GM18499 (cell line): ENCODE data around the gene UBE3C.

Experiments
- ATAC-seq: cut with Tn5 transposase; IDR thresholded peaks from one replicate; pipeline ENCODE4 v1.9.1; 2021; ENCODE audit warnings: moderate number of reproducible peaks; ENCODE audit not compliant: insufficient read depth, unreplicated experiment

Gene UBE3C

DNA sequence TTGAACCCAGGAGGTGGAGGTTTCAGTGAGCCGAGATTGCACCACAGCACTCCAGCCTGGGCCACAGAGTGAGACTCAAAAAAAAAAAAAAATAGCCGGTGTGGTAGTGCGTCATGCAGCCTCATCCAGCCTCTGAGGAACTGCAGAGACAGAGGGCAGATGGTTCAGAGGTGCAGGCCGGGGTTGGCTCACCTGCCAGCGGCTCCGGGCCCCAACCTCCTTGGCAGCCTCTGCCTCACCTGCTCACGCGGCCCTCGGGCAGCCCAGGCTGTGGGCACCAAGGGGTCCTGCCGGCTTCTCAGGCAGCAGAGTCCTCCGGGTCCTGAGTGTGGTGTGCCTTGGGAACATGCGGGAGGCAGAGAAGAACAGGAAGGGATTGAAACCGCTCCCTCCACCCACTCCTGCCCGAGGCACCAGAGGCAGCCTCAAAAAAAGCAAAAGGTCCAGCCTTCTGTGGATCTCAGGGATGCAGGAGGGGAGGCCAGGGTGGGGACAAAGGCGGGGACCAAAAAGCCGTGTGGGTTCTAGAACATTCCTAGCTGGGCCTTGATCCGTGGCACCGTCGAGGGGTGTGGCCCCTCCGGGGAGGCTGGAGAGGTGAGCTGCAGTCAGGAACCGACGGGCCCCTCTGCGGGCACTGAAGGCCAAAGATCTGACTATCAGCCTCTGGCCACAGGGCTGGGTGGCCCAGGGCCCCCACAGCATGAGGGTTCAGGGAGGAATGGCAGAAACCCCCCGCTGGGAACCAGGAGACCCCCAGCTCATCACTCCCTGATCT lies 142.7 kb downstream of the UBE3C start:
- no peak for ATAC-seq

DNA sequence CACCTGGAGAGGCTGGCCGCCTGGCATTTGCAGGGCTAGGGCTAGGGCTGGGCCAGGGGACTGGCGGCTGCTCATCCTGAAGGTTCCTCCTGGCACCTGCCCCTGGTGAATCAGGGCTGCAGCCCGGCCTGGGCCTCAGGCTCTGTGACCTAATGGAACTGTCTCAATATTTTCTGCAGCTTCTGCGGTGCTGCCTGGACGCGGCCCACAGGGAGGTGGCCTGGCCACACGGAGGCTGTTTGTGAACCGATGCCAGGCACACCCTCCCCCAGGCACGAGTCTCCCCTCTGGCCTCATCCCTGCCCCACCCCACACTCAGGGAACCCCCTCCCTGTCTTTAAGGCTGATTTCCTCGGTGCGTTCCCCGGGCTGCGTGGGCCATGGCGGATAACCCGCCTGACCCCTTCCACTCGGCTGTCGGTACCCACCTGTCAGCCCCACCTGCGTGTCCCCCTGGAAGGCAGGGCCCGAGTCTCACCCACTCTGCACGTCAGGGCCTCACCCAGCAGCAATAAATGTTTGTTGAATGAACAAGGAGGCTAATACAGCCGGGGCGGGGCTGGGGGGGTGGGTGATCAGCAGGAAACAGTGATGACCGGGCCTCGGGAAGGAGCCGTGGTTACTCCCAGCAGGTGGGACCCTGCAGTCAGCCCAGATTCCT lies 143.5 kb downstream of the UBE3C start:
- no peak for ATAC-seq

DNA sequence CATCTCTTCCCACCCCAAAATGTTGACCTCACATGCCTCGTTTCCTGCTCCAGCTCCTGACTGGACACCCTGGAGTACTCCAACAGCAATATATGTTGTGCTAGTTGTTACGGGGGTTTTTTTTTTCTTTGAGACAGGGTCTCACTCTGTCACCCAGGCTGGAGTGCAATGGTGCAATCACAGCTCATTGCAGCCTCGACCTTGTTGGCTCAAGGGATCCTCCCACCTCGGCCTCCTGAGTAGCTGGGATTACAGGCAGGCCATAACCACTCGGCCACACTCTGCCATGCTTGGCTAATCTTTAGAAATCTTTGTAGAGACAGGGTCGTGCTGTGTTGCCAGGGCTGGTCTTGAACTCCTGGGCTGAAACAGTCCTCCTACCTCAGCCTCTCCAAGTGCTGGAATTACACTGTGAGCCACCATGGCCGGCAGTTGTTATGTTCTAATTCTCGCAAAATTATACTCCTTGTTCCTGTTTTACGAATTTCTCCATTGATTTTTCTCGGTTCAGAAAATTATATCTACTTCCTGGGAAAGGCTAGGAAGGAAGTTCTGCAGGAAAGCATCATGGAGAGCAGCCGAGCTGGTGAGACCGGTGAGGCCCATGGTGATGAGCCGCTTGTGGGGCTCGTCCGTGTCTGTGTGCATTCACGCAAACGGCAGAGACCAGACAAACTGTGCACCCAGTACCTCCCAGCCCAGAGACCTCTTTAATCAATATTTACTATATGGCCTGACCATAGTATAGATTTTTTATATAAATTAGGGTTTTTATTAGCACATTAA lies 145.7 kb downstream of the UBE3C start:
- ATAC-seq, result no peak

DNA sequence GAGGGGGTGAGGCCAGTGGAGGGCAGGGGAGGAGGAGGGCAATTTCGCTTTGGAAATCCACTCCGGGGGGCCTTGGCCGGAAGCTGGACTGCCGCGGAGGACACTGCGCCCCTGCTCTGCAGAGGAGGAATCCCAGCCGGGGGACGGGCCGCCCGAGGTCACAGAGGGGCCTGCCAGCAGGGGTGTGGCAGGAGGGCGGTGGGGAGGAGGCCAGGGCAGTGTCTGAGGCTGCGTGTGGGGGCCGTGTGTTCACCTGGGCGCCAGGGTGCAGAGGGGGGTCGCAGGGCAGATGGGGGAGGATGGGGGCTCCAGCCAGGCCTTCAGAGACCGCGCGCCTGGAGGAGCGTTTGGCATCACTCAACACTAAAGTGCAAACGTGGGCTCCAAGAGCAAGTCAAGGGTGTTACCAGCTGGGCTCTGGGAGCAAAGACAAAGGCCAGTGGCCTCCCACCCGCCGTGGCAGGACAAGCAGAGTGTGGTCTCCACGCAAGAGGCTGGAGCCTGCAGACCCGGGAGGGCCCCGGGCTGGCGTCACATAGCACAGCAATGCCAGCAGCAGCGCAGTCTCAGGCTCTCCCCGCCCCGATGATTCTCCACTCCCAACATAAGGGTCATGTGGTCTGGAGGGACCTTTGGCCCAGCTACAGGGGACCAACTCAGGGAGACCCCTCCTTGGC lies 152.8 kb downstream of the UBE3C start:
- no peak for ATAC-seq

DNA sequence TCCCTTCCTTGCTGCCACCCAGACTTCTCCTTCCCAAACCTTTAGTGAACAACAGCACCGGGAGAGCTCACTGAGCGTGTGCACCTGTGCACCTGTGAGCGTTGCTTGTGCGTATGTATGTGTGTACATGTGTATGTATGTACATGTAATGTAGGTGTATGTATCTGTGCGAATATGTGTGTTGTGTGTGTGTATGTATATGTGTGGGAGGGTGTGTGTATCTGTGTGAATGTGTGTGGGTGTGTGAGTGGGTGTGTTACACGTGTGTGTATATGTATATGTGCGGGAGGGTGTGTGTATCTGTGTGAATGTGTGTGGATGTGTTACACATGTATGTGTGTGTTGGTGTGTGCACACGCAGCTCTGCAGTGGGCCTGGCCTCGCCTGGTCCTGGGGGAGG lies 153.5 kb downstream of the UBE3C start:
- no peak for ATAC-seq

DNA sequence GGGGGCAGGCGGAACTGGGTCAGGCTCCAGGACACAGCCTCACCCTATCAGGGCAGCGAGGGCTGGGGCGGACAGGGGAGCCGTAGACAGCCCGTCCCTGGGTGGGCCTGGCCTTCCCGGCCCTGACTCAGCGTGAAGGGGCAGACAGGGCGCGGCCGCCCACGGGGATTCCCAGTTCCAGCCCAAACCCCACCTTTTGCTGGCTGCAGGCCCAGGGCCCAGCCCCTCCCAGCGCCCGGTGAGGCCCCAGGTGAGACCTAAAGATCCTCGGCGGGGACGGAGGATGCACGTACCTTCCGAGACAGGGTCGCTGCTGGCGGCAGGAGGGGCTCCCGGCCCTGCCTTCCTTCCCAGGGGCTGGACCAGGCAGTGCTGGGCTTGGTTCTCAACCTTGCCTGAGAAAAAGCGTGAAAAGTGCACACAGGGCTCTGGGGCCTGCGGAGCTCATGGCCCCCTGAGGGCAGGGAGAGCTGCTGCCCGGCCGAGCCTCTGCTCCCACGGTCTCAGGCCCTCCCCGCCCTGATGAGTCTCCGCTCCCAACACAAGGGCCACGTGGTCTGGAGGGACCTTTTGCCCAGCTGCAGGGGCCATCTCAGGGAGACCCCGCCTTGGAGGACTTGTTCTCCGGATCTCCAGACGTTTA lies 154.2 kb downstream of the UBE3C start:
- no peak for ATAC-seq

DNA sequence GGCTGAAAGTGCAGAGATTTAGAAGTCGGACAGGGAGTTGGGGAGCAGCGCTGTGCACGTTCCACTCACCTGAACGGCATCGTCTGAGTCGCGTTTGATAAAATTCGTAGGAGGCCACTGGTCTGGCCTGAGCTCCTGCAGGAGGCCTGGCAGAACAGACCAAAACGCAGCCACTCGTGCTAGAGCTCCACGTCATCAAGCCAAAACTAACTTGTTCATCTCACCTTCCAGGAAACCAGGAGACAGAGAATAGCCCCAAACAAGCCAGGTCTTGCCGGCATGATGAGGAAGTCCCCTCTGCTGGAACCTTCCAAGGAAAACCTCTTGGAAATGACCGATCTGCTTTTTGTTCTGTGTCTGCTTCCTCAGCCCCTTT lies 154.7 kb downstream of the UBE3C start:
- ATAC-seq, result no peak

DNA sequence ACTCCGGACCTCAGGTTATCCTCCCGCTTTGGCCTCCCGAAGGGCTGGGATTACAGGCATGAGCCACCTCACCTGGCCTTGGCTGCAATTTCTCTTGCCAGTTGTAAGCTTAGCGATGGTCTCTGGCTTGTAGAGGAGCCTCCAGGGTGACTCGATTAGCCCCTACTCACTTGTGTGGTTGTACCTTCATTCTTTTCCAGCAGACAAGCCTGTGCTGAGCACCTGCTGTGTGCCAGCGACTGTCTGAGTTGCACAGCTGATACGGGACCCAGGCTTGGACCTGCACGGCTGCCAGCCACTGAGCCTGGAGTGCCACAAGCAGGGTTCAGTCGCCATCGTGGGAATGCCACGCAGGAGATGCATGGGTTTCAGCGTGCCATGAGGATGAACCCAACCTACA lies 156.0 kb downstream of the UBE3C start:
- ATAC-seq, result no peak

DNA sequence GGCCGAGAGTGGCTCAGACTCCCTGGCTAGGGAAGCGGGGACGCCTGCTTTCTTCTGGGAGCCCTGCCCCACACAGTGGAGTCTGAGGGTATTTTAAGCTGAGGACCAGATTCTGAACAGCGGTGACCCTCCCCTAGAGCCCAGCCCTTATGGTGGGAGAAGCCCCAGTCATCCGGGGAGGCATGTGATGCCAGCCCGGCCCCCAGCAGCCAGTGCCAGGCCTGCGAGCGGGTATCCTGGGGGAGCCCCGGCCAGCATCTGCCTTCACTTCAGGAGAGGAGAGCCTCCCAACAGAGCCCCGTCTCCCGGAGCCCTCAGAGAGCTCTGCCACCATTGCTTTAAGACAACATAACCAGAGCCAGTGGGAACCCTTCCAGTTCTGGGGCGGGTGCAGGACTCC lies 156.6 kb downstream of the UBE3C start:
- ATAC-seq, result no peak

DNA sequence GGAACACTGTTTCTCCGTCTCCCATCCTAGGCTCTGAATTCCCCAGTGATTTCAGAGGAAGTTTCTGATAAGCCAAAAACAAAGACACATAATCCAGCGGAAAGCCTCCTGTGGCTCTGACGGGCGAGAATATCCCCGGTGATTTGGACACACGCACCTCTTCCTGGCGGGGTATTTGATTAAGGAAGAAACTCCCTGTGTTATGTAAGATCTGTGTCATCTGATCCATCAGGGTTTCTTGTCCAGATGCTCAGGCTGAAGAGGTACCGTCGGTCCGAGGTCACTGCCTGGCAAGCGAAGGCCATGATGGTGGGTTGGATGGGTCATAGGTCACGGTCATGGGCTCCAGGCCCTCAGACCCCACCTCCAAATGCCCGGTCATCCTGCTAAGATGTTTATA lies 158.5 kb downstream of the UBE3C start:
- ATAC-seq, result no peak

DNA sequence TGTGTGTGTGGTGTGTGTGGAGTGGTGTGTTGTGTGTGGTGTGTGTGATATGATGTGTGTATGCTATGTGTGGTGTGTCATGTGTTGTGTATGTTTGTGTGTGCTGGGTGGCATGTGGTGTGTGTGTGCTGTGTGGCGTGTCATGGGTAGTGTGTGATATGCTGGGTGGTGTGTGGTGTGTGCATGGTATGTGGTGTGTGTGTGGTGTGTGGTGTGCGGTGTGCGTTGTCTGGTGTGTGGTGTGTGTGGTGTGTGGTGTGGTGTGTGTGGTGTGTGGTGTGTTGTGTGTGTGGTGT lies 160.5 kb downstream of the UBE3C start:
- ATAC-seq, result no peak

DNA sequence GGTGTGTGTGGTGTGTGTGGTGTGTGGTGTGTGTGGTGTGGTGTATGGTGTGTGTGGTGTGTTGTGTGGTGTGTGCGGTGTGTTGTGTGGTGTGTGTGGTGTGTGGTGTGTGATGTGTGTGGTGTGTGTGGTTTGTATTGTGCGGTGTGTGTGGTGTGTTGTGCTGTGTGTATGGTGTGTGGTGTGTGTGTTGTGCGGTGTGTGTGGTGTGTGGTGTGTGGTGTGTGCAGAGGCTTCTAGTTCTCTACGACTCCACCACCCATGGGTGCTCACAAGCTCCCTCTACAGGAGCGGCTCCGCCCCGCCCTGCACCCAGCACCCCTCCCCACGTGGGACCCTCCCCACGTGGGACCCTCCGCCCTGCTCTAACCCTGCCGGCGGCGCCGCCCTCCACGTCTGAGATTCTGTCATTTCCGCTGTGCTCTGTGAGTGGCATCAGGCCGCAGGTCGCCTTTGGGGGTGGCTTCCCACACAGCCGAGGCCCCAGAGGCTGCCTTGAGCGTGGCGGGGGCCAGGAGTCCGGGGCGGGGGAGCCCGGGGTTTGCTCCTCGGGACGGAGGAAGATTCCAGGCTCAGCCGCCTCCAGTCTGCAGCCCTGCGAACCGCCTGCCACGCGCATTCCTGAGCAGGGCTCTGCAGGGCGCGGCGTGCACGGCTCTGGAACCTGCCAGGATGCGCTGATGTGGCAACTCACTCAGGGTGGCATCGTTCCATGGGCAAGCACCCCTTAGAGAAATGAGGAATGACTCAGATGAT lies 161.1 kb downstream of the UBE3C start:
- no peak for ATAC-seq

DNA sequence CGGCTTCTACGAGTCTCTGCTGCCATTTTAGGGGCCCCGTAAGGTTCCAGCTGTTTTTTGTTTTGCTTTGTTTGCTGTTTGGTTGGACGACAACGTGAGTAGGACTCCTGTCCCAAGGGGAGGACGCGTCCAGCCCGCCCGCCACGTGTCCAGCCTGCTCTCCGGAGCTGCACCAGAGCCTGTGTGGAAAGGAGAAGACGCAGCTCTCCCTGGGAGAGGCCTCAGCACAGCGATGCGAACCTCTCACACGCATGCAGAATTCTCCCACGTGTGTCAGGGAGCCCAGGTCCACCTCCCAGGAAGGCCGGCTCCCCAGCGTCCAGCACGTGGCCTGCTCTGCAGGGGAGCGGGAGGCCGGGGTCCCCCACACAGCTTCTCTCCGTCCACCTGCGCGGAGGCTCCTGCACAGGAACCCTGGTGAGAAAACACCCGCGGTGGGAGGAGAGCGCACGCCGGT lies 161.7 kb downstream of the UBE3C start:
- ATAC-seq, result no peak

DNA sequence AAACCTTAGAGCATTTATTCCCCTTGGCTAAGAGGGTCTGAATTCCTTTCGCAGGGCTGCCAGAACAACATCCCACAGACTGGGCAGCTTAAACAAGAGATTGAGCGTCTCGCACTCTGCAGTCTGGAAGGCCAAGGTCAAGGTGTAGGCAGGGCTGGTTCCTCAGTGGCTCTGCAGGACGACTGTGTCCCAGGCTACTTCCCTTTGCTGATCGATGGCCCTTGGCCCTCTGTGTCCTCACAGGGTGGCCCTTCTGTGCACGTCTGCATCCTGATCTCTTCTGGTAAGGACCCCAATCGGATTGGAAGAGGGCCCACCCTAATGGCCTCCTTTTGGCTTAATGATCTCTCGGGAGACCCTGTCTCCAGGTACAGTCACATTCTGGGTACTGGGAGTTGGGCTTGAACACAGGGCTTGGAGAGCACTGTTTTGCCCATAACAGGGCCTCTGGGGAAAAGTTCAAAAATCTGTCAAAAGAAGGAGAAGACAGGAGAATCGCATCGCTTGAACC lies 162.9 kb downstream of the UBE3C start:
- ATAC-seq, result no peak

DNA sequence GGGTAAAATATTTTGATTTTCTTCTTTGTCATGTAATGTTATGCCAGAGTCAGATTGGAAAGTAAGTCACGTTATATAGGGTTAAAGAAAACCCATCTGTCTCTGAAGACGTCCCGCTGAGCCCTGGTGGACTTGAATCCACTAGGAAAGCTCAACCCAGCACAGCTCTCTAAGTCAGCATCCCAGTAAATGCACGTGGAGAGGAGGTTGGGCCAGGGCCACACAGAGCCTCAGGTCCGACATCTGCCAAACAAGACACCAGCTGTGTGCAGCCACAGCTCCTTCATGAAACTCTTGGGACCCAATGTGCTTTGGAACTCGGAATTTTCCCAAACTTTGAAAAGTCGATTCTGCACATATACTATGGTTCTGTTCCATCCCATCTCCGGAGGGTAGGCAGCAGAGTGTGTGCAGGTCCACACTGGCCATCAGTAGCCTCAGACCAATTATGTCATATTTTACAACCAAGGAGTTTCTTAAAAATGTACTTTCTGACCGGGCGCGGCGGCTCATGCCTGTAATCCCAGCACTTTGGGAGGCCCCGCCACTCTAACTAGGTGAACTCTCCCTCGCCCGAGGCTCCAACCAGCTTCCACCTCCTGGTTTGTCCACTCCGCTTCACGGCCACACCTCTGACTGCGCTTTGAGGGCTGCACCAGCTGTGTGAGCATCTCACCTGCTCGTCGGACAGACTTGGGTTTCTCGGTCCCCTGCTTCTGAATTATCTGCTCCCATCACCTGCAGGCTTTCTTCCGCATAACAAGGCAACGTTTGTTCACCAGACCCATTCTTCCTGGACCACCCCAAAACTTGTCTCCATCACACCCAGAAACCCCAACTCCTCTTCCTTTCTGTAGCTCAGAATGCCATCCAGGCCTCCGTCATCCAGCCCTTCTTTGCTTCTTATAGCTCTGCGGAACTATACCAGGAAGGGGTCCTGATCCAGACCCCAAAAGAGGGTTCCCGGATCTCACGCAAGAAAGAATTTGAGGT lies 168.4 kb downstream of the UBE3C start:
- ATAC-seq, result no peak

DNA sequence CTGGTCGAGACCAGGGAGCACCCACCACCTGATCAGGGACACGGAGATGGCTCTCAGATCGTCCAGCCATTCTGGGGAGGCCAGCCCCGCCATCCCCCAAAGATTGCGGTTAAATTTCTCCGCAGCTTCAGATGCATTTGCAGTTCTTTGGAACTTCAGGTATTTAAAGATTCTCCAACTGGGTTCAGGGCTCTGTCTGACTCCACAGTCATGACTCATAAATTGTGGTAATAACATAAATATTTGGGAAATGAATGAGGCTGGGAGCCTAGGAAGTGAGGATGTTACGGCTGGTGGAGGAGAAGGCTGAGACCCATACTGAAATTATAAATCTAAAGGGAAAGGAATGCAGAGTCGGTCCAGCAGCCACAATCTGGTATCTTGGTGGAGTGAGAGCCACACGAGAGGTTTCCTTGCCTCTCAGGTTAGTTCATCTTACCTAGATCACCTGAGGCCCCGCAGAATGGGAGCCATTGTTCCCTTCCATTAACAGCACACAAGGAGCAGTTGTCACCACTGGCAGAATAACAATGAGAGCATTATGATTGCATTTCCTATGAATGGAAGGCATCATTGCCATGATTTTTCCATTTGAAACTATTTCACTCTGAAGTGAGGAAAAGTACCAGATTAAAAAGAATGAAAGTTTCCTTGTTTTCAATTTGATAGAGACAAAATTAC lies 171.4 kb downstream of the UBE3C start:
- ATAC-seq, result no peak

DNA sequence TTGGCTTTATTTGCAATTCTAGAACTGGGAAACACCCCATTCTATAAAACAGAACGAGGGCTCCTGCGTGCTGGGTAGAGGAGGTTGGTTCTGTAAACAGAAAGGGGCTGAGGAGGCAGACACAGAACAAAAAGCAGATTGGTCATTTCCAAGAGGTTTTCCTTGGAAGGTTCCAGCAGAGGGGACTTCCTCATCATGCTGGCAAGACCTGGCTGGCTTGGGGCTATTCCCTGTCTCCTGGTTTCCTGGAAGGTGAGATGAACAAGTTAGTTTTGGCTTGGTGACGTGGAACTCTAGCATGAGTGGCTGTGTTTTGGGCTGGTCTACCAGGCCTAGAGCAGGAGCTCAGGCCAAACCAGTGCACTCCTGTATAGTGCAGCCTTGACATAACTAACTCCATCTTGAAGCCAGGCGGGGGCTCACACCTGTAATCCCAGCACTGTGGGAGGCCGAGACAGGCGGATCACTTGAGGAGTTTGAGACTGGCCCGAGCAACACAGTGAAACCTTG lies 172.0 kb downstream of the UBE3C start:
- ATAC-seq, result no peak

DNA sequence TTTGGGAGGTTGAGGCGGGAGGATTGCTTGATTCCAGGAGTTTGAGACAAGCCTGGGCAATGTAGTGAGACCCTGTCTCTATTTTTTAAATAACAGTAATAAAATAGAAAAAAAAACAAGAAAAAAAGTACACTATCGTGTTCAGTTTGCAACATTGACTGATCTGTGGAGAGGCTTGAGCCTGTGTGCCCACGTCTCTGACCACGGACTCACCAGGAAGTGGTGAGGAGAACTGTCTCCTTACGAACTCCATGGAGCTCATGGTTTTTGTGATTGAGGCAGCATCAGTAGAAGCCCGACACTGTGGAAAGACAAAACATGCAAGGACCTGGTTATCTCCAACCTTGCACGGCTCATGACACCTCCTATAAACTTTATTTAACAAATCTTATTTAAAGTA lies 174.2 kb downstream of the UBE3C start:
- ATAC-seq, result no peak
